K562 (cell line): Measurements from ENCODE around the gene IZUMO4.

Experiments used
- CBX3 ChIP-seq, 2 experiments: IDR thresholded peaks; 1 replicate in 1 of 2; 2 replicates in 1 of 2; pipeline ENCODE4 v1.6.1; 2012; ENCODE audit warnings: inconsistent platforms in 2 of 2, low read length in 2 of 2, borderline replicate concordance in 1 of 2, control low read depth in 1 of 2
- CEBPB ChIP-seq: fragments of 450-650 bp; IDR thresholded peaks from 2 replicates; pipeline ENCODE4 v1.6.1; 2016; ENCODE audit warnings: missing genetic modification characterization, missing compliant biosample characterization
- E2F8 ChIP-seq: fragments of 450-650 bp; IDR thresholded peaks from 2 replicates; pipeline ENCODE4 v1.7.1; 2018; ENCODE audit warnings: mild to moderate bottlenecking, low read depth; ENCODE audit not compliant: partially characterized antibody
- KDM1A ChIP-seq, 2 experiments: fragments of 450-650 bp; IDR thresholded peaks; 2 replicates each; pipeline ENCODE4 v1.6.1; 2016; ENCODE audit warnings: mild to moderate bottlenecking in 2 of 2
- NFATC3 ChIP-seq: fragments of 450-650 bp; IDR thresholded peaks from 2 replicates; pipeline ENCODE4 v1.6.1; 2017; ENCODE audit warnings: mild to moderate bottlenecking
- RBM34 ChIP-seq: fragments of 200-400 bp; formaldehyde crosslinking; IDR thresholded peaks from 2 replicates; pipeline ENCODE4 v1.6.1; 2018; ENCODE audit warnings: low read length, borderline replicate concordance; ENCODE audit not compliant: insufficient read depth
- SNRNP70 ChIP-seq: fragments of 200-400 bp; formaldehyde crosslinking; optimal IDR thresholded peaks from 2 replicates; pipeline ENCODE3; 2017; ENCODE audit warnings: low read depth, low read length
- SP1 ChIP-seq: sonication (generic); formaldehyde crosslinking; IDR thresholded peaks from 2 replicates; pipeline ENCODE4 v1.8.1; 2022; ENCODE audit warnings: mild to moderate bottlenecking, missing genetic modification reagents
- ZNF23 ChIP-seq: fragments of 250-450 bp; sonication (Bioruptor Pico); IDR thresholded peaks from 2 replicates; pipeline ENCODE4 v1.4.0; 2020; ENCODE audit warnings: mild to moderate bottlenecking
- ZNF444 ChIP-seq: fragments of 250-450 bp; sonication (Bioruptor Pico); IDR thresholded peaks from 2 replicates; pipeline ENCODE4 v1.4.0; 2020; ENCODE audit warnings: mild to moderate bottlenecking, moderate library complexity
- TF ChIP-seq, protein P1 (sequence below), 3 experiments: IDR thresholded peaks in 2 of 3; conservative IDR thresholded peaks in 1 of 3; 2 replicates each; pipeline ENCODE4 v1.5.1; 2011 to 2012; ENCODE audit warnings: low read length in 3 of 3, mild to moderate bottlenecking in 3 of 3, control low read depth in 2 of 3, improper control_type of control experiment in 1 of 3, inconsistent platforms in 1 of 3, low read depth in 1 of 3, mixed read lengths in 1 of 3, moderate library complexity in 1 of 3; ENCODE audit not compliant: insufficient read depth in 2 of 3
- TF ChIP-seq, protein P2 (sequence below): fragments of 200-400 bp; formaldehyde crosslinking; IDR thresholded peaks from 2 replicates; pipeline ENCODE4 v1.6.1; 2017; ENCODE audit warnings: mild to moderate bottlenecking, low read depth, low read length, moderate library complexity

GRCh38 chr19:2051773-2052704 is 44.7 kb upstream of the IZUMO4 start:
- TF ChIP-seq, protein P1, sequence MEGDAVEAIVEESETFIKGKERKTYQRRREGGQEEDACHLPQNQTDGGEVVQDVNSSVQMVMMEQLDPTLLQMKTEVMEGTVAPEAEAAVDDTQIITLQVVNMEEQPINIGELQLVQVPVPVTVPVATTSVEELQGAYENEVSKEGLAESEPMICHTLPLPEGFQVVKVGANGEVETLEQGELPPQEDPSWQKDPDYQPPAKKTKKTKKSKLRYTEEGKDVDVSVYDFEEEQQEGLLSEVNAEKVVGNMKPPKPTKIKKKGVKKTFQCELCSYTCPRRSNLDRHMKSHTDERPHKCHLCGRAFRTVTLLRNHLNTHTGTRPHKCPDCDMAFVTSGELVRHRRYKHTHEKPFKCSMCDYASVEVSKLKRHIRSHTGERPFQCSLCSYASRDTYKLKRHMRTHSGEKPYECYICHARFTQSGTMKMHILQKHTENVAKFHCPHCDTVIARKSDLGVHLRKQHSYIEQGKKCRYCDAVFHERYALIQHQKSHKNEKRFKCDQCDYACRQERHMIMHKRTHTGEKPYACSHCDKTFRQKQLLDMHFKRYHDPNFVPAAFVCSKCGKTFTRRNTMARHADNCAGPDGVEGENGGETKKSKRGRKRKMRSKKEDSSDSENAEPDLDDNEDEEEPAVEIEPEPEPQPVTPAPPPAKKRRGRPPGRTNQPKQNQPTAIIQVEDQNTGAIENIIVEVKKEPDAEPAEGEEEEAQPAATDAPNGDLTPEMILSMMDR (IDR thresholded peaks at IDR 0.05 in 2 of 3, conservative IDR thresholded peaks at IDR 0.05 in 1 of 3; ENCODE audit: insufficient read depth in 2 of 3, low read depth in 1 of 3, low read length in 3 of 3) = no peak
- TF ChIP-seq, protein P2, sequence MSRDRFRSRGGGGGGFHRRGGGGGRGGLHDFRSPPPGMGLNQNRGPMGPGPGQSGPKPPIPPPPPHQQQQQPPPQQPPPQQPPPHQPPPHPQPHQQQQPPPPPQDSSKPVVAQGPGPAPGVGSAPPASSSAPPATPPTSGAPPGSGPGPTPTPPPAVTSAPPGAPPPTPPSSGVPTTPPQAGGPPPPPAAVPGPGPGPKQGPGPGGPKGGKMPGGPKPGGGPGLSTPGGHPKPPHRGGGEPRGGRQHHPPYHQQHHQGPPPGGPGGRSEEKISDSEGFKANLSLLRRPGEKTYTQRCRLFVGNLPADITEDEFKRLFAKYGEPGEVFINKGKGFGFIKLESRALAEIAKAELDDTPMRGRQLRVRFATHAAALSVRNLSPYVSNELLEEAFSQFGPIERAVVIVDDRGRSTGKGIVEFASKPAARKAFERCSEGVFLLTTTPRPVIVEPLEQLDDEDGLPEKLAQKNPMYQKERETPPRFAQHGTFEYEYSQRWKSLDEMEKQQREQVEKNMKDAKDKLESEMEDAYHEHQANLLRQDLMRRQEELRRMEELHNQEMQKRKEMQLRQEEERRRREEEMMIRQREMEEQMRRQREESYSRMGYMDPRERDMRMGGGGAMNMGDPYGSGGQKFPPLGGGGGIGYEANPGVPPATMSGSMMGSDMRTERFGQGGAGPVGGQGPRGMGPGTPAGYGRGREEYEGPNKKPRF = no peak
- TF ChIP-seq E2F8 = no peak
- TF ChIP-seq CBX3 (IDR thresholded peaks at IDR 0.05; ENCODE audit: borderline replicate concordance in 1 of 2, low read length in 2 of 2) = no peak
- no peak for TF ChIP-seq KDM1A (IDR thresholded peaks at IDR 0.05)
- TF ChIP-seq CEBPB (tag) = no peak
- TF ChIP-seq SNRNP70 = no peak
- TF ChIP-seq ZNF444 (CRISPR knock-in tag) = no peak
- TF ChIP-seq SP1 (CRISPR knock-in tag) = no peak
- TF ChIP-seq NFATC3 = no peak
- TF ChIP-seq RBM34 = no peak
- TF ChIP-seq ZNF23 (CRISPR knock-in tag) = no peak
